NCI-H774 (cell line): ENCODE data around the gene PHC2.
"Not testable (repeated sequence)": the region's sequence is repeated elsewhere in the genome, so short reads cannot be mapped to it uniquely, and the experiment has no call there.

Source experiments
- DNase-seq: peaks from one replicate; lab custom pipeline; 2025; lab: John Stamatoyannopoulos, UW

PHC2 gene

GRCh38 chr1:33294071-33295010, 136.6 kb downstream of the PHC2 start:
- no peak for DNase-seq

DNA sequence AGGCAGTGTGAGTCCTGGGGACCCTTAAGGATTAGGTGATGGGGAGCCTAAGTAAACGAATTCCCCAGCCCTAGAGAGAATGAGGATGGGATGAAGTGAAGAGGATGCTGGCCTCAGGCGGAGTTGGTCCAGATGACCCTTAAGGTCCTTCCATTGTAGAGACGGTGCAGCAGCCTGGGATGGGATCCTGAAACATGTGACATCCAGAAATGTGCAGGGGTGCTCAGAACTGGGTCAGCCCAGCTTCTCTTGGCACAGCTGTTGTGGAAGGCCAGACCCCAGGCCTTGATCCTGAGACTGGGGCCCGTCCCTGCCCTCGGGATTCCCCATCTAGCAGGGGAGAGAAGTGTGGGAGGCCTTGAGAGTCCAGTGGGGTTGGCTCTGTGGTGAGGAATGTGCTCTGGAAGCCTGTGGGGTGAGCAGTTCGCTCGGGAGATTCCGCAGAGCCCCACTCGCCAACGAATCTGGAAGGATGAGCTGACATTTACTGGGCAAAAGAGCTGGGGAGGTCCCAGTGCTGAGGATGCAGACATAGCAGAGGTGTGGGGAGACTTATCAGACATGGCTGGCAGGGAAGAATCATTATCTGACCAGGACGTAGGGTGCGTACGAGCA, 138.1 kb downstream of the PHC2 start:
- DNase-seq: no peak

- DNase-seq: not testable (repeated sequence)
Measured at GRCh38 chr1:33290615-33291014, 140.3 kb downstream of the PHC2 start.

DNA sequence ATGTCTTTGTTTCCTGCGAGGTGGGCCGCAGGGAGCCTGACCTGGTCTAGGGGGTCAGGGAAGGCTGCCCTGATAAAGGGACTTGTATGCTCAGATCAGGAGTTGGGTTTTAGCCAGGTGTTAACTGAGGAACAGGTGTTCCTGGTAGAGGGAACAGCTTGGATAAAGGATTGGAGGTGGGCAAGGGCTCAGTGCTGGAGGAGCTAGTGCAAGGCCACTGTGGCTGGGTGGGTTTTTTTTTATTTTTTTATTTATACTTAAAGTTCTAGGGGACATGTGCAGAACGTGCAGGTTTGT, 141.1 kb downstream of the PHC2 start:
- no peak for DNase-seq

DNA sequence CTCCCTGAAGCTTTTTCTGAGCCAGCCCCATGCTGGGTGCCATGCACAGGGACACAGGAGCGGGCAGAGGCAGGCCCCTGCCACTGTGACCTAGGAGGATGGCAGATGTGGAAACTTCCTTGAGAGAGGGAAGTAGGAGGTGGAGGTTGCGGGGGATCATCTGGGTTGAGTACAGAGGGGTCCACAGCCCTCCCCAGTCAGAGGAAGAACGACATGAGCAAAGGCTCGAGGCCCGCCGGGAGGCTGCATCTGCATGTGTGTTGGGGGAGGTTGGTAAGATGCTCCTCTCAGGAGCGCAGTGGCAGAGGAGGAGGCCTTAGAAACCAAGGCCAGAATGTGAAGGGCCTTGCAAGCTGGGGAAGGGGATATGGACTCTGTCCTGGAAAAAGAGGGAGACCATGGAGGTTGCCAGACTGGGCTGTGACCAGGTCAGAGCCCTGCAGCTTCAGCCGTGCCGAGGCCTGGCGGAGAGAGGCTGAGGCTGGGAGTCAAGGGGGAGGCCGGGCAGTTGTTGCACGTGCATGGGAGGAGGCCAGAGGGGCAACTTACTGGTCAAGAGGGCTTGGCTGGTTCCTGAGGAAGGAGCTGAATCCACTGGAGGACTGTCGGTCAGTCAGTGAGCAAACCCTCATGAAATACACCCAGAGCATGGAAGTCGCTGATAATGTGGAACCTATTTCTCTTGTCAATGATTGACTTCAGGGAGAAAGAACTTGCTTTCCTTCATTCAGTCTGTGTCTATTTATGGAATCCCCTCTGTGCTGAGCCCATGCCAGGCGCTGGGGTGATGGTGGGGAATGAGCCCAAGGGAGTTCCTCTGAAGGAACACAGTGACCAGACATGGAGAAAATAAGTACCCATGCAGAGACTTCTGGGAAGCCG, 141.7 kb downstream of the PHC2 start:
- no peak for DNase-seq

- DNase-seq: no peak
Measured at GRCh38 chr1:33287317-33287716, 143.6 kb downstream of the PHC2 start.

DNA sequence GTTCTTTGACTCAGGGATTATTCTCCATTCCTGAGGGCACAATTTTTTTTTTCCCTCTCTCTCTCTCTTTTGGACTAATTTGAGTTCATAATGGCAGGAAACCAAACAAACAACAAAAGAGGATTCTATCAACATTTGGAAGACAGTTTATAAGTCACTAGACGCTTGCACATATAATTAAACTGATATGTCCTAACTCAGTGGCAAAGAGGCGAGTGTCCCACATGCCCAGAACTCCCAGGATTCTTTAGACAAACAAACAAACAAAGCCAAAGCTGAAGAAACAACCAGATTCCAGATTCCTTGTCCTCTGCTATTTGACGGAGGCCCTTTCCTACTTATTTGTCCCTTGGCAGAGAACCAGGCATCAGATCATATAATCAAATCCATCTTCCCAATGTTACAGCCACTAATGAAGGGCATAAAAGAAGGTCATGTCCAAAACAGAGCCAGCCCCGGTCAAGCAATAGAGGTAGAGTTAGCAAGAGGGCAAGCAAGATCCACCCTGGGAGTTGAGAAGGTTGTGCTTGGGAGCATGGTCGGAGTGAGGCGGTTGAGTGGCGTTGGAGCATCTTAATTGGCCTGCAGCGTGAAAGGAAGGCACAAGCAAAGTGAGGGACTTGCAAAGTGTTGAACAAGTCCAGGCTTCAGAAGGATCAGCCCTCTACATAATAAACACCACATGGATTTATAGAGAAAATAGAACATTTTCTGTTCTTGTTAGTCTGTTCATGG, 144.3 kb downstream of the PHC2 start:
- DNase-seq: no peak

DNA sequence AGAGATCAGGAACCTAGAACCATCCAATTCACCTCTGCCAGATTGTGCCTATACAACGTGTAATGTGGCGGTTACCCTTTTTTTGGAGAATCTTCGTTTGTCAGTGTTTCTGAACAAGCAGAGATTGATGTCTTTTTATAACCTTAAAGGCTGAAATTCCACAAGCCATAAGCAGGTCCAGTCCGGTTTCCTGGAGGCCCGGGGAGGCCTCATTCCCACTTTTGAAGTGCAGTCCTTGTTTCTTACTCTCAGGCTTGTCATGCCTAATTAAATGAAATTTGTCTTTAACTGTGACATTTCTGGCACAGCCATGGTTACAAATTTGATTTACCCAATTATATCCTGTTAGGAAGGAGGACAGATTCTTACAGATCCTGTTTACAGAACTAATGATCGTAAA, 146.8 kb downstream of the PHC2 start:
- DNase-seq: no peak

DNA sequence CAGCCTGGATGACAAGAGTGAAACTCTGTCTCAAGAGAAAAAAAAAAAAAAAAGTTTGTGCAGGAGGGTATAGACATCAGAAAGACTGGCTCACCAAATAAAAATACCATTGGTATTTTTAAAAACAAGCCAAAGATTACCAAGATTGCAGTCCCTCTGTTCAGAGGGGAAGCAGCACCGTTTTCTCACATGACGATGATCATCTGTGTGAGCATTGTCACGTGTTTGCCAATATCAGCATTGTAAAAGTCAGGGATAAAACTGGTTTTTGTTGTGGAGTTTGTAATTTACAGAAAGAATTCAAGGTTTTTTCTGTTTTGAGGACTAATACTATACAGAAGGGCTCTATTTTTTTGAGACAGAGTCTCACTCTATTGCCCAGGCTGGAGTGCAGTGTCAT, 148.1 kb downstream of the PHC2 start:
- DNase-seq: no peak

DNA sequence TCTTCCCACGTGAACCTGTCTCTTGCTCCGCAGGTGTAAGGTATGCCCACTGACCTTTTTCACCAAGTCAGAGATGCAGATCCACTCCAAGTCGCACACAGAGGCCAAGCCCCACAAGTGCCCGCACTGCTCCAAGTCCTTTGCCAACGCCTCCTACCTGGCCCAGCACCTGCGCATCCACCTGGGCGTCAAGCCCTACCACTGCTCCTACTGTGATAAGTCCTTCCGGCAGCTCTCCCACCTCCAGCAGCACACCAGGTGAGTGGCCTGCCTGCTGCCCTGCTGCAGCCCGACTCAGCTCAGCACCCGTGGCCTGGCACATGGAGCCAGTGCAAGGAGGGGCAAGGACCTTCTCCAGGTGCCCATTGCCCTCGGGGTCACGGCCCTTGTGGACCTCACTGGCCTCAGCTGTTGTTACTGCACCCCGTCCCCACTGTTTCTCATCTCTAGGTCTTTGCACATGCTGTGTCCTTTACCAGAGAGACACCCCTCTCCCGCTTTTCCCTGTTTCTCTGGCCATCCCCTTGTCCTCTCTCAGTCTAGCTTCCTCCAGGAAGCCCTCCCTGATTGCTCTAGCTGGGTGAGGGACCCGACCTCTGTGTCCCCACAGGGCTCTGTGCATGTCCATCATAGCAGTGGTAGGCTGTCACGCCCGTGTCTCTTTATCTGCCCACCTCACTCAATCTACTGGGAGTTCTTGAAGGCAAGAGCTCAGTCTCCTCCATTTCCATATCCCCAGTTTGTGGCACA, 149.2 kb downstream of the PHC2 start:
- no peak for DNase-seq

DNA sequence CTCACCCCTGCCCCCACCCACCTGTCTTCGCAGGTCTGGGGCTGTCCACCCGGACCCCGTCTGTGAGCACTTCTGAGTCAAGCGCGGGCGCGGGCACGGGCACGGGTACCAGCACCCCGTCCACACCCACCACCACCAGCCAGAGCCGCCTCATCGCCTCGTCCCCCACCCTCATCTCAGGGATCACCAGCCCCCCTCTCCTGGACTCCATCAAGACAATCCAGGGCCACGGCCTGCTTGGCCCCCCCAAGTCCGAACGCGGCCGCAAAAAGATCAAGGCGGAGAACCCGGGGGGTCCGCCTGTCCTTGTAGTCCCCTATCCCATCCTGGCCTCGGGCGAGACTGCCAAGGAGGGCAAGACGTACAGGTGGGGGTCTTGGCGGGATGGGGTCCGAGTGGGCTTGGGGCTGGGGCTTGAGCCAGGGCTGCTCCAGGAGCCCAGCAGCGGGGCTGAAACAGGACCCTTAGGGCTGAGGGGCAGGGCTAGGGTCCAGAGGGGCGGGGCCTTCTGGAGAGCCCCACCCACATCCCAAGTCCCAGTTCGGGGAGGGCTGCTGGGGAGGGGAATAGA, 150.7 kb downstream of the PHC2 start:
- DNase-seq: no peak

- no peak for DNase-seq
Measured at GRCh38 chr1:33277488-33278084, 153.3 kb downstream of the PHC2 start.

DNA sequence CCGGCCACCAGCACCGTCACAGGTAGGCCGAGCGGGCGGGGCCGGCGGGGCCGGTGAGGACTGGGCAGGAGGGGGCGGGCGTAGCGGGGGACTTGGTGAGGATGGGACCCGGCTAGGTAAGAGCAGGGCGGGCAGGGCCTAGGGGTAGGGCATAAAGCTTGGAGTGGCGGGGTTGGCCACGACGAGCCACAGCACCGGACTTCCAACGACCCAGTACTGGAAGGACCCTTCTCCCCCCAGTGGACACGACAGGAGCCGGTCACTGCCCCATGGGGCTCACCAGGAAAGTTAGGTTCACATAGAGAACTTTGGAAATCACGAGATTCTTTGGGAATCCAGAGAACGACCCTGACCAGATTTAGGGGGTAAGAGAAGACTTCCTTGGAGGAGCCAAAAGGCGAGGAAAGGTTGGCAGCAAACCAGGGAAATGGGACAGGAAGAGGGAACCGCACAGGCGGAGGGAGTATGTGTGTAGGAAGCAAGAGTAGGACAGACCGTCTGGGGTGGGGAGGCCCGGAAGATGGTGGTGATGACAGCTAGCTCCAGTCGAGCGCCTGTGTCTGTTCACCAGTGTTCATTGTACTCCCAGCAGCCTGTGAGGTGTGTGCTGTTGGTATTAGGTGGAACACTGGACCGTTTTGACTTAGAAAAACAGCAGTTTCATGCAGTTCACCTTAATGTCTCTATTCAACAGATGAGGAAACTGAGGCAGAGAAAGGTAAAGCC, 154.2 kb downstream of the PHC2 start:
- no peak for DNase-seq

DNA sequence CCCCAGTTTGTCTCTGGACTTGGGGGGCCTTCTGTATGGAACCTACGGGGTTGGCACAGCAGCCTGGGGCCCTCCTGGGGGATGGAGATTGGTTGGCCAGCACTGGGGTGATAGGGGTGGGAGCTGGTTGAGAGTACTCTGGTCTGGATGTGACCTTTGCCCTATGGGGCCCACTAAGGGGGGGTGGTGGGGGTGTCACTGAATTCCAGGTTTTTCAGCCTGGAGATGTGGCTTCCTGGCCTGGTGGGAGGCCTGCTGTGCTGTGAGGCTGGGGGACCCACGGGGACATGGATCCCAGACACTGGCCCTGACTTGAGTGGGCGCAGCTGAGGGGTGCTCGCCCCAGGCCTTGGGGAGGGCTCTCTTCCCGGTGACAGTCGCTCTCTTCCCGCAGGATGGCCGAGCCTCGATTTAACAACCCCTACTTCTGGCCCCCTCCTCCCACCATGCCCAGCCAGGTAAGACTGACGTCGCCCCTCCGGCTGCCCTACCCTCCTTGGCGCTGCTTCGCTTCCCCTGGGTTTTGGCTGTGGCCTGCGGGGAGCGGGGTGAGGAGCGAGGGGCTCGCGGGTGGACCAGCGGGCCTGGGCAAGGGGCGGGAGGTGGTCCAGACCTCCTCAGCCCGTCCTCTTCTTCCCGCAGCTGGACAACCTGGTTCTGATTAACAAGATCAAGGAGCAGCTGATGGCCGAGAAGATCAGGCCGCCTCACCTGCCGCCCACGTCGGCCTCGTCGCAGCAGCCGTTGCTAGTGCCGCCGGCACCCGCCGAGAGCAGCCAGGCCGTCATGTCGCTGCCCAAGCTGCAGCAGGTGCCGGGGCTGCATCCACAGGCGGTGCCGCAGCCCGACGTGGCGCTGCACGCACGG, 155.0 kb downstream of the PHC2 start:
- DNase-seq: no peak

DNA sequence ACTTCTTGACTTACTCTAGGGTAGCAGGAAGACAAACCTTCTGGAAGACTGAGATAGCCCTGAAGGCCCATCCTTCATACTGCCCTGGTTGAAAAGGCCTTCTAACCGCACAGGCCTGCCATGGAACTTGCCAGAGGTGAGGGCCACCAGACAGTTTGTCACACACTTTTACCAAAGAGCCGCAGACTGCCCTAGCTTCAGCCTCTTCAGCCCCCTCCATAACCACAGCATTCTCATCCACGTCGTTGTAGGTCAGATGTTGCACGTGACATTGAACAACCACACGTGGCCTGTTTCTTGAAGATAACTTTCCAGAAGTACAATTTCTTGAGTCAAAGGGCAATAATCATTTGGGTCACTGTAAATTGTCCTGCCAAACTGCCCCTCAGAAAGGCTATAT, 155.7 kb downstream of the PHC2 start:
- DNase-seq: no peak

- DNase-seq: no peak
Measured at GRCh38 chr1:33274446-33274845, 156.4 kb downstream of the PHC2 start.

DNA sequence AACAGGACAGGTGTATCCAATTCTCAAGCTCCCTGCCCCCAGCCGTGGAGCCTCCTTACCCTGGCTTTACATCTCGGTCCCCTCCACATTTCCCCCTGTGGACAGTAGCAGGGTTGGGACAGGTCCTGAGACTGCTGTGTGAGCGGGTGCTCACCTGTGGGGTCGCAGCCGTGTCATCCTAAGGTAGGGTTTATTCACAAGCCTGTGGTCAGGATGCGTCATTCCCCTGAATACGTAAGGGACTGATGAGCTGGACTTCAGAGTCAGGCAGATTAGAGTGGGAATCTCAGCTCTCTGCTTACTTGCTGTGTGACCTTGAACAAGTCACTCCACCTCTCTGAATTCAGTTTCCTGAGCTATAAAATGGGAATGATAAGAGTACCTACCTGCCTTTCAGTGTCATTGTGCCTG, 156.9 kb downstream of the PHC2 start:
- DNase-seq: no peak
